Caco-2 (cell line): ENCODE measurements around the gene DLX1. TPM values are rescaled to one million over a fixed set of nuclear protein-coding genes. Genes with fewer than 3 reads are reported as not detected.

Experiments
- BruUV-seq: library from RNA; stranded (reverse); fragments of 400-500 nt; replicated peaks from 2 replicates; lab custom pipeline; 2021; lab: Mats Ljungman, UMichigan
- CTCF ChIA-PET: fragments of 300-600 bp; sonication (Branson Sonifier 250); formaldehyde crosslinking; loops from one replicate; lab custom pipeline; 2022; ENCODE audit warnings: antibody characterized with exemption; lab: Charles Lee
- POLR2A ChIA-PET: fragments of 300-600 bp; sonication (Branson Sonifier 250); formaldehyde crosslinking; loops from one replicate; lab custom pipeline; 2022; ENCODE audit warnings: antibody characterized with exemption; lab: Charles Lee
- DNase-seq, 2 experiments: peaks; one replicate each; pipeline versions ENCODE4 v3.0.0 to v3.0.0-alpha.2; 2020 to 2022
- H3K27me3 ChIP-seq: replicated peaks from 2 replicates; pipeline ENCODE4 v1.6.0; 2011; ENCODE audit warnings: low read length; ENCODE audit not compliant: control insufficient read depth, insufficient read depth
- H3K36me3 ChIP-seq: 2 replicates; pipeline ENCODE4 v1.5.1; 2011; ENCODE audit warnings: low read length; ENCODE audit not compliant: control insufficient read depth, insufficient read depth
- H3K4me1 ChIP-seq: fragments of 250-450 bp; sonication (Bioruptor Pico); 2 replicates; pipeline ENCODE4 v1.5.1; 2020; ENCODE audit warnings: mild to moderate bottlenecking
- H3K4me3 ChIP-seq: 2 replicates; pipeline ENCODE4 v1.5.1; 2011; ENCODE audit warnings: low read depth, mild to moderate bottlenecking, control low read depth, low read length
- H3K9me3 ChIP-seq: fragments of 250-450 bp; sonication (Bioruptor Pico); 2 replicates; pipeline ENCODE4 v1.5.1; 2020; ENCODE audit warnings: mild to moderate bottlenecking, moderate library complexity
- H3K27ac Mint-ChIP-seq: one replicate; pipeline ENCODE4 v1.8.0; 2022; ENCODE audit warnings: mixed read lengths; ENCODE audit not compliant: unreplicated experiment
- H3K27me3 Mint-ChIP-seq: one replicate; pipeline ENCODE4 v1.8.0; 2022; ENCODE audit warnings: mixed read lengths; ENCODE audit not compliant: insufficient read depth, unreplicated experiment
- H3K36me3 Mint-ChIP-seq: one replicate; pipeline ENCODE4 v1.8.0; 2022; ENCODE audit warnings: mild to moderate bottlenecking, mixed read lengths; ENCODE audit not compliant: insufficient read depth, unreplicated experiment
- H3K4me1 Mint-ChIP-seq: one replicate; pipeline ENCODE4 v1.8.0; 2022; ENCODE audit warnings: low read depth, mixed read lengths; ENCODE audit not compliant: unreplicated experiment
- H3K4me3 Mint-ChIP-seq: one replicate; pipeline ENCODE4 v1.8.0; 2022; ENCODE audit warnings: mild to moderate bottlenecking, moderate library complexity, mixed read lengths; ENCODE audit not compliant: unreplicated experiment
- H3K9me3 Mint-ChIP-seq: one replicate; pipeline ENCODE4 v1.8.0; 2022; ENCODE audit warnings: mixed read lengths; ENCODE audit not compliant: unreplicated experiment
- intact Hi-C: fragments of 100-400 bp; cut with micrococcal nuclease; formaldehyde crosslinking; loops from one replicate; pipeline ENCODE4 v1.10.0; 2022; ENCODE audit not compliant: unreplicated experiment
- total RNA-seq: library from RNA; stranded (reverse); gene quantifications from 2 replicates; pipeline ENCODE4 v1.2.3, GENCODE V29; 2022
- TF ChIP-seq, protein P1 (sequence below), 2 experiments: fragments of 200-600 bp in 1 of 2; IDR thresholded peaks; 1 replicate in 1 of 2; 2 replicates in 1 of 2; pipeline versions ENCODE4 v1.5.1 to v1.8.0; 2011 to 2022; ENCODE audit warnings: antibody characterized with exemption in 1 of 2, control low read depth in 1 of 2, inconsistent platforms in 1 of 2, low read depth in 1 of 2, low read length in 1 of 2, mild to moderate bottlenecking in 1 of 2, moderate library complexity in 1 of 2; ENCODE audit not compliant: insufficient read depth in 1 of 2, severe bottlenecking in 1 of 2, unreplicated experiment in 1 of 2

The DLX1 gene
- total RNA-seq, 1 experiment from 2014 or later, result 1.2 TPM

DNA sequence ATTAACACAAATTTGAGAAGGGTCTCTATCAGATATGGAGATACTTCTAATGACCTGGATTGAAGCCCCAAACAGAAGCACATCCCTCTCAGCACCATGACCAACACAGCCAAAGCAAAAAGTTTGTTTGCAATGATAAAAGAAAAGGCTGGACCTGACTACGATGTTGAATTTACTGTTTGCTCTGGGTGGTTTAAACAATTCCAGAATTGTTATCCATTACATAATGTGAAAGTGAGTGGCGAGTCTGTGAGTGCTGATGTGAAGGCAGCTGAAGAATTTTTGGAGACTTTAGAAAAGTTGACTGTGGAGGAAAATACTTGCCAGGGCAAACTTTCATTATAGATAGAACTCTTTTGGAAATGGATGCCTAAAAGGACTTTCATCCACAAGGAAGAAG, 34.8 kb downstream of the DLX1 start:
- H3K36me3 Mint-ChIP-seq, result no peaks in the 10 kb centered on the region
- BruUV-seq, result no TSS peak
- H3K27ac Mint-ChIP-seq, result no peak overlapping the region
- ChIA-PET CTCF (no interaction called here), POLR2A (no interaction called here)
- peaks cover 8% of the 10 kb centered on the region; the same call in 1 of the 2 replicates for H3K4me1 ChIP-seq
- H3K4me1 Mint-ChIP-seq, result peaks cover 20% of the 10 kb centered on the region
- TF ChIP-seq, protein P1, sequence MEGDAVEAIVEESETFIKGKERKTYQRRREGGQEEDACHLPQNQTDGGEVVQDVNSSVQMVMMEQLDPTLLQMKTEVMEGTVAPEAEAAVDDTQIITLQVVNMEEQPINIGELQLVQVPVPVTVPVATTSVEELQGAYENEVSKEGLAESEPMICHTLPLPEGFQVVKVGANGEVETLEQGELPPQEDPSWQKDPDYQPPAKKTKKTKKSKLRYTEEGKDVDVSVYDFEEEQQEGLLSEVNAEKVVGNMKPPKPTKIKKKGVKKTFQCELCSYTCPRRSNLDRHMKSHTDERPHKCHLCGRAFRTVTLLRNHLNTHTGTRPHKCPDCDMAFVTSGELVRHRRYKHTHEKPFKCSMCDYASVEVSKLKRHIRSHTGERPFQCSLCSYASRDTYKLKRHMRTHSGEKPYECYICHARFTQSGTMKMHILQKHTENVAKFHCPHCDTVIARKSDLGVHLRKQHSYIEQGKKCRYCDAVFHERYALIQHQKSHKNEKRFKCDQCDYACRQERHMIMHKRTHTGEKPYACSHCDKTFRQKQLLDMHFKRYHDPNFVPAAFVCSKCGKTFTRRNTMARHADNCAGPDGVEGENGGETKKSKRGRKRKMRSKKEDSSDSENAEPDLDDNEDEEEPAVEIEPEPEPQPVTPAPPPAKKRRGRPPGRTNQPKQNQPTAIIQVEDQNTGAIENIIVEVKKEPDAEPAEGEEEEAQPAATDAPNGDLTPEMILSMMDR (IDR thresholded peaks at IDR 0.05; ENCODE audit: insufficient read depth in 1 of 2, low read depth in 1 of 2, low read length in 1 of 2, severe bottlenecking in 1 of 2, unreplicated experiment in 1 of 2), result no peak
- no peak overlapping the region for H3K4me3 Mint-ChIP-seq
- no peaks in the 10 kb centered on the region for H3K36me3 ChIP-seq
- intact Hi-C loops, result no loop called here
- no peak for DNase-seq
- H3K9me3 ChIP-seq, result no peaks in the 10 kb centered on the region
- H3K4me3 ChIP-seq, result no peak overlapping the region
- no peaks in the 10 kb centered on the region for H3K9me3 Mint-ChIP-seq
- H3K27me3 ChIP-seq, result no peaks in the 10 kb centered on the region
- H3K27me3 Mint-ChIP-seq, result no peaks in the 10 kb centered on the region

DNA sequence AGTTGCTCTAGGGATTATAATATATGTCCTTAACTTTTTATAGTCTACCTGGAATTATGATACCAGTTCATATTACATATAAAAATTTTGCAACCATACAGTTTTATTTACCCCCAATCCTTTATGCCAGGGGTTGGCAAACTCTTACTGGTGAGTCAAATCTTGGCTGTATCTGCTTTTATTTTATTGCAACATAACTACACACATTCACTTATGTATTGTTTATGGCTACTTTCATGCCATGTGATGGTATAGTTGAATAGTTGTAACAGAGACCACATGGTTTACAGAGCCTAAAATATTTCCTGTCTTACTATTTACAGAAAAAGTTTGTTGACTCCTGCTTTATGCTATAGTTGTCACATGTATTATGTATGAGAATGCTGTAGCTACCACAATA, 43.2 kb downstream of the DLX1 start:
- no peak for DNase-seq
- Histone ChIP-seq H3K4me1 (no peaks in the 10 kb centered on the region), H3K36me3 (no peaks in the 10 kb centered on the region), H3K27me3 (no peaks in the 10 kb centered on the region), H3K9me3 (no peaks in the 10 kb centered on the region), H3K4me3 (no peak overlapping the region)
- ChIA-PET CTCF (interaction anchor here (0.7 kb wide), 1 partner anchor 235 kb away, joined by 4 read pairs; the partner anchor contains the start of gene SLC25A12), POLR2A (no interaction called here)
- Mint-ChIP-seq H3K36me3 (no peaks in the 10 kb centered on the region), H3K4me1 (no peaks in the 10 kb centered on the region), H3K9me3 (no peaks in the 10 kb centered on the region), H3K27me3 (no peaks in the 10 kb centered on the region), H3K27ac (no peak overlapping the region), H3K4me3 (no peak overlapping the region)
- TF ChIP-seq, protein P1 (IDR thresholded peaks at IDR 0.05; ENCODE audit: insufficient read depth in 1 of 2, low read depth in 1 of 2, low read length in 1 of 2, severe bottlenecking in 1 of 2, unreplicated experiment in 1 of 2), result no peak
- no TSS peak for BruUV-seq
- intact Hi-C loops, result no loop called here

DNA sequence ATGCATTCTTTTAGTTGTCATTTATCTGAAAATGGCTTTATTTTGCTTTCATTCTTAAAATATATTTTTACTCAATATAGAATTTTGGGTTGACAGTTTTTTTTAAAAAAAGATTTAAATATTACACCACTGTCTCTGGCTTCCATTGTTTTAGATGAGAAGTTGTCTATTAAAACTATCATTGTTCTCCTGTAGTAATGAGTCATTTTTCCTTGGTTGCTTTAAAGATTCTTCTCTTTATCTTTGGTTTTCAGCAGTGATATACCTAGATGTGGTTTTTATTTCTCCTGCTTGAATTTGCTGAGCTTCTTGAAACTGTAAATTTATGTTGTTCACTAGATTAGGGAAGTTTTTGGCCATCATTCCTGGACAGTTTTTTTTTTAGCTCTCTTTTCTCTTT, 44.1 kb downstream of the DLX1 start:
- no peak overlapping the region for H3K4me3 ChIP-seq
- BruUV-seq, result no TSS peak
- ChIA-PET POLR2A (no interaction called here), CTCF (interaction anchor here (0.6 kb wide), 1 partner anchor 12 kb away, joined by 5 read pairs; no protein-coding TSS in a partner anchor)
- Mint-ChIP-seq H3K27me3 (no peaks in the 10 kb centered on the region), H3K4me3 (no peak overlapping the region), H3K4me1 (no peaks in the 10 kb centered on the region), H3K9me3 (no peaks in the 10 kb centered on the region), H3K27ac (no peak overlapping the region), H3K36me3 (no peaks in the 10 kb centered on the region)
- intact Hi-C loops, result no loop called here
- no peaks in the 10 kb centered on the region for H3K27me3 ChIP-seq
- H3K9me3 ChIP-seq, result no peaks in the 10 kb centered on the region
- H3K4me1 ChIP-seq, result no peaks in the 10 kb centered on the region
- DNase-seq, result no peak
- TF ChIP-seq, protein P1 (IDR thresholded peaks at IDR 0.05; ENCODE audit: insufficient read depth in 1 of 2, low read depth in 1 of 2, low read length in 1 of 2, severe bottlenecking in 1 of 2, unreplicated experiment in 1 of 2), result no peak
- H3K36me3 ChIP-seq, result no peaks in the 10 kb centered on the region
